GM12875 (cell line): ENCODE measurements around the gene CENPL.
"Not testable (repeated sequence)": the region's sequence is repeated elsewhere in the genome, so short reads cannot be mapped to it uniquely, and the experiment has no call there.

Experiments used
- H3K4me3 ChIP-seq: one replicate; pipeline ENCODE4 v1.5.1; 2011; ENCODE audit warnings: low read depth, low read length, control low read depth
- CTCF ChIP-seq: IDR thresholded peaks from 2 replicates; pipeline ENCODE4 v1.5.1; 2011; ENCODE audit warnings: low read depth, mild to moderate bottlenecking, control low read depth, inconsistent platforms, low read length, moderate library complexity, borderline replicate concordance; ENCODE audit not compliant: insufficient read depth

CENPL gene

GRCh38 chr1:173771560-173771959, 53.1 kb downstream of the CENPL start:
- TF ChIP-seq CTCF, result no peak
- no peak overlapping the region for H3K4me3 ChIP-seq

- H3K4me3 ChIP-seq, result not testable (repeated sequence)
These were observed 54.4 kb downstream of the CENPL start for GRCh38 chr1:173770330-173770729.

GRCh38 chr1:173768827-173769226, 55.9 kb downstream of the CENPL start:
- H3K4me3 ChIP-seq, result no peak overlapping the region
- TF ChIP-seq CTCF, result no peak

- TF ChIP-seq CTCF, result no peak
- H3K4me3 ChIP-seq, result no peak overlapping the region
These were observed 56.5 kb downstream of the CENPL start for GRCh38 chr1:173768206-173768605.

GRCh38 chr1:173764331-173764730, 60.4 kb downstream of the CENPL start:
- not testable (repeated sequence) for H3K4me3 ChIP-seq

- no peak overlapping the region for H3K4me3 ChIP-seq
These were observed 65.7 kb downstream of the CENPL start for GRCh38 chr1:173758980-173759379.

GRCh38 chr1:173758110-173758509, 66.6 kb downstream of the CENPL start:
- no peak overlapping the region for H3K4me3 ChIP-seq
- no peak for TF ChIP-seq CTCF

More at GRCh38 chr1:173758980-173759379, 65.7 kb downstream of the CENPL start:
- no peak for TF ChIP-seq CTCF

GRCh38 chr1:173757666-173758065, 67.0 kb downstream of the CENPL start:
- no peak overlapping the region for H3K4me3 ChIP-seq
- no peak for TF ChIP-seq CTCF
